ENCODE measurements around the gene TCEA2. TPM values are rescaled to one million over a fixed set of nuclear protein-coding genes. Genes with fewer than 3 reads are reported as not detected.

The TCEA2 gene
- total RNA-seq, 1 donor from 2014 or later: 38.8 TPM

DNA sequence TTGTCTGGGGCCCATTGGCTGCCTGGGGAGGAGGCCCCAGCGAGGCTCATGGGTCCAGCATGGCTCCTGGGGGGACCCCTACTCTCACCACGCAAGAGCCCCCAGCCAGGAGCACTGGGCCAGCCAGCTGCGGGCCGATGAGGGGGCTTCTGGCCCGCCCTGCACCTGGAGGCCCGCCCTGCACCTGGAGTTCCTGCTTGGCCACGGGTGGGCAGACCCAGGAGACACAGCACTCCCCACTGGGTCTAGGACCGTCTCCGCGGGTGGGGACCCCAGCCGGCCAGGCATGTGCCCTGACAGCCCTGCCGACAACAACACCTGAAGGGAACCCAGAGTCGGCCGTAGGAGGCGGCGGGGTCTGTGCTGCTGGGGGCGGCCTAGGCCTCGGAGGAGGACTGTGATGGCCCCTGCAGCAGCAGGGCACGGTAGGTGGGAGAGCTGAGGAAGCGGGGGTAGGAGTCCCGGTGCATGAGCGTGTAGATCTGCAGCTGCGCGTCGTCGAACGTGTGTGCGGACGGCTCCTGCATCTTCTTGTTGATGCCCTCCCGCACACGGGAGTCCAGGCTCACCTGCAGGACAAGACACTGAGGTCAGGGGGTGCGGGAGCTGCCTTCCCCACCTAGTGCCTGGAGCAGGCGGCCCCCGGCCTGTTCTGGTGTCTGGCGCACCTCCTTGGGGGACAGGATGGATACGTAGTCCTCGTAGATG is 10.6 kb downstream of the TCEA2 start:
- no peak overlapping the region for H3K27ac ChIP-seq
- no peaks in the 10 kb centered on the region for H3K9me3 ChIP-seq
- peaks cover 24% of the 10 kb centered on the region for H3K4me1 ChIP-seq
- no peaks in the 10 kb centered on the region for H3K27me3 ChIP-seq (ENCODE audit: low read depth)
- no peak overlapping the region for H3K4me3 ChIP-seq
- peaks cover 45% of the 10 kb centered on the region for H3K36me3 ChIP-seq
- DNase-seq (no peak), ATAC-seq (no peak)
- TF ChIP-seq, protein P1, sequence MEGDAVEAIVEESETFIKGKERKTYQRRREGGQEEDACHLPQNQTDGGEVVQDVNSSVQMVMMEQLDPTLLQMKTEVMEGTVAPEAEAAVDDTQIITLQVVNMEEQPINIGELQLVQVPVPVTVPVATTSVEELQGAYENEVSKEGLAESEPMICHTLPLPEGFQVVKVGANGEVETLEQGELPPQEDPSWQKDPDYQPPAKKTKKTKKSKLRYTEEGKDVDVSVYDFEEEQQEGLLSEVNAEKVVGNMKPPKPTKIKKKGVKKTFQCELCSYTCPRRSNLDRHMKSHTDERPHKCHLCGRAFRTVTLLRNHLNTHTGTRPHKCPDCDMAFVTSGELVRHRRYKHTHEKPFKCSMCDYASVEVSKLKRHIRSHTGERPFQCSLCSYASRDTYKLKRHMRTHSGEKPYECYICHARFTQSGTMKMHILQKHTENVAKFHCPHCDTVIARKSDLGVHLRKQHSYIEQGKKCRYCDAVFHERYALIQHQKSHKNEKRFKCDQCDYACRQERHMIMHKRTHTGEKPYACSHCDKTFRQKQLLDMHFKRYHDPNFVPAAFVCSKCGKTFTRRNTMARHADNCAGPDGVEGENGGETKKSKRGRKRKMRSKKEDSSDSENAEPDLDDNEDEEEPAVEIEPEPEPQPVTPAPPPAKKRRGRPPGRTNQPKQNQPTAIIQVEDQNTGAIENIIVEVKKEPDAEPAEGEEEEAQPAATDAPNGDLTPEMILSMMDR (IDR thresholded peaks at IDR 0.05): no peak
- intact Hi-C loops (cut with DNase I): no loop called here

DNA sequence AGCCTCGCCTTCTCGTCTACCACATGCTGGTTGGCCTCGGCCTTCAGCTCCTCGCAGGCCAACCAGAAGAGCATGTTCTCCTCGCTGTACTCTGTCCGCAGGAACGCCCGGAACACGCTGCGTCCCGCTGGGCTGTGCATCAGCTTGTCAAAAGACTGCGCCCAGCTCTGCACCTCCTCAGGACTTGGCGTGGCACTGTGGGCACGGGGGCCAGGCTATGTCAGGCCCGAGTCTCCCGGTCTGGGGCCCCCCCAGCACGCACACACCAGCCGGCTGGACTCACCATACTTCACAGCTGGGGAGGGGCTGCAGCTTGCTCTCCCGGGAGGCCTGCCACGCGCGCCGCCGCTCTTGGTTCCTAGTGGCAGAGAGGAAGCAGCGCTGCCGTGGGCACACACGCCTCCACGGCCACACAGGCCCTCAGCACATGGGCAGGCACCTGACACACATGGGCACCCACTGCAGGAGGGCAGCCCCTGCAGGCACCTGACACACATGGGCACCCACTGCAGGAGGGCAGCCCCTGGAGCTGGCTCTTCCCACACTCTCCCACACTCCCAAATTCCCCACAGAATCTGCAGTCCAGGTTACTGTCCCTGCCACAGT is 11.3 kb downstream of the TCEA2 start:
- Histone ChIP-seq H3K36me3 (peaks cover 45% of the 10 kb centered on the region), H3K4me3 (no peak overlapping the region), H3K27ac (no peak overlapping the region), H3K27me3 (ENCODE audit: low read depth) (no peaks in the 10 kb centered on the region), H3K4me1 (peaks cover 30% of the 10 kb centered on the region), H3K9me3 (no peaks in the 10 kb centered on the region)
- no peak for ATAC-seq
- DNase-seq: no peak
- intact Hi-C loops (cut with DNase I): no loop called here
- TF ChIP-seq, protein P1 (IDR thresholded peaks at IDR 0.05): no peak

DNA sequence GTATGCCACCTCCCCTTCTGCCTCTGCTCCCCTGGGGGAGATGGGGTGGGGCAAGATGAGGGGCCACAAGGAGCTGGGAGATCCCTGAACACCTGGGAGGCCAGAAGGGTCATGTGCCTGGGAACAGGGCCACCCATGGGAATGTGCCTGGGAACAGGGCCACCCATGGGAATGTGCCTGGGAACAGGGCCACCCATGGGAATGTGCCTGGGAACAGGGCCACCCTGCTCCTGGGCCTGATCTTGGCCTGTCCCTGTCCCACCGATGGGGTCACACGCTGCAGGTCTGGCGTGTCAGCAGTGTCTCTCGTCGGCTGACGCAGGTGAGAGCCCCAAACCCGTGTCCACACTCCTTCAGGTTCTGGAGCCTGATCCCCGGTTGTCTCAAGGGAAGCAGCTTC is 12.0 kb downstream of the TCEA2 start:
- H3K36me3 ChIP-seq: peaks cover 45% of the 10 kb centered on the region
- intact Hi-C loops (cut with DNase I): no loop called here
- H3K27ac ChIP-seq: no peak overlapping the region
- ATAC-seq (no peak), DNase-seq (no peak)
- no peaks in the 10 kb centered on the region for H3K27me3 ChIP-seq (ENCODE audit: low read depth)
- H3K4me1 ChIP-seq: peaks cover 30% of the 10 kb centered on the region
- TF ChIP-seq, protein P1 (IDR thresholded peaks at IDR 0.05): no peak
- H3K9me3 ChIP-seq: no peaks in the 10 kb centered on the region
- no peak overlapping the region for H3K4me3 ChIP-seq

DNA sequence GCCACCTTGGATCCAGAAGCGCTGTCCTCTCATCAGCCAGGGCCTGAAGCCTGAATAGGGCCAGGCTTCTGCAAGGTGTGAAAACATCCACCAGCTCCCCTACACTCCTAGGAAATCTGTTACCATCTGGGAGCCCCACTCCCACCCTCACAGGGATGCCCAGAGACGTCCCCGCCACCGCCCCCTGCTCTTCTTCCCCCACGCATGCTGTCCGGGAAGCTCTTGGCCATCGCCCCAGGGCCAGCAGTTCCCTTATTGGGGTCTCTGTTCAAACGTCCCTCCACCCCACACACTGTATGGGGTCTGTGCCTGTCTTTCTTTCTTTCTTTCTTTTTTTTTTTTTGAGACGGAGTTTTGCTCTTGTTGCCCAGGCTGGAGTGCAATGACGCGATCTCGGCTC is 12.6 kb downstream of the TCEA2 start:
- no peaks in the 10 kb centered on the region for H3K9me3 ChIP-seq
- no peak overlapping the region for H3K4me3 ChIP-seq
- intact Hi-C loops (cut with DNase I): no loop called here
- TF ChIP-seq, protein P1 (IDR thresholded peaks at IDR 0.05): no peak
- peaks cover 30% of the 10 kb centered on the region for H3K4me1 ChIP-seq
- H3K27ac ChIP-seq: no peak overlapping the region
- H3K27me3 ChIP-seq (ENCODE audit: low read depth): no peaks in the 10 kb centered on the region
- H3K36me3 ChIP-seq: peaks cover 45% of the 10 kb centered on the region
- no peak for DNase-seq
- ATAC-seq: no peak

DNA sequence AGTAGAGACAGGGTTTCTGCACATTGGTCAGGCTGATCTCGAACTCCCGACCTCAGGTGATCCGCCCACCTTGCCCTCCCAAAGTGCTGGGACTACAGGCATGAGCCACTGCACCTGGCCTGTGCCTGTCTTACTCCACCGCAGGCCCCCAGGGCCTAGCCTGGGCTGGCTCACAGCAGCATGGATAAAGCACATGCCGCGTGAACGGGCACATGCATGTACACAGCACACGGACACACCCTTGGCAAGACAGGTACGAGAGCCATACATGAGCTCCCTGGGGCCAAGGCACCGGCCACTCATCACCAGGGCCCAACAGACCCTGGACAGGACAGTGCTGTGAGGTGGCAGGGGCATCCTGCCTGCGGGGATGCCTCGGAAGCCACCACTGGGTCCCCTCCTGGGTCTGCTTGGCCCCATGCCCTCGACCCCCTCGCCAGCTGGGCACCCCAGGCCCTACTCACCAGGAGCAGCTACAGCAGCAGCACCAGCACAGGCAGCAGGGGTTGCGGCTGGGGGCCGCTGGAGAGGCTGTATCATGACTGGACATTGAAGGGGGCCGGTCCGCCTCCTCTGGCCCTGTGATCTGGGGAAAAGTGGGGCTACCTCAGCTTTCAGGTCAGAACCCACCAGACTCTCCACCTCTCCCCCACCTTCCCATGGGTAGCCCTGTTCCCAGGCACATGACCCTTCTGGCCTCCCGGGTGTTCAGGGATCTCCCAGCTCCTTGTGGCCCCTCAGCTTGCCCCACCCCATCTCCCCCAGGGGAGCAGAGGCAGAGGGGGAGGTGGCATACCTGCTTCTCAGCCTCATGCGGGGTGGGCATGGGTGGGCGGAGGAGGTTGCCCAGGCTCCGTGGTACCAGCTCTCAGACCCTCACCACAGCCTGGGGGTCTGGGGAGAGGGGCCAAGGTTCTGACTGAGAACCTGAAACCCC is 13.3 kb downstream of the TCEA2 start:
- Histone ChIP-seq H3K27me3 (ENCODE audit: low read depth) (no peaks in the 10 kb centered on the region), H3K4me3 (peak overlapping the region; percentile 82), H3K4me1 (peaks cover 30% of the 10 kb centered on the region), H3K27ac (peak overlapping the region; percentile 82), H3K36me3 (peaks cover 45% of the 10 kb centered on the region), H3K9me3 (no peaks in the 10 kb centered on the region)
- ATAC-seq (no peak), DNase-seq (no peak)
- intact Hi-C loops (cut with DNase I): no loop called here
- TF ChIP-seq, protein P1 (IDR thresholded peaks at IDR 0.05): no peak

Measured in lower lobe of right lung (tissue), 2 donors.